ENCODE measurements around the gene TUBAL3.

The TUBAL3 gene

GRCh38 chr10:5346881-5347280 lies 57.7 kb downstream of the TUBAL3 start:
- no peaks in the 10 kb centered on the region for H3K36me3 ChIP-seq (ENCODE audit: control insufficient read depth in 2 of 2, insufficient read depth in 1 of 2, low read length in 2 of 2)
- POLR2A ChIA-PET = no interaction called here
- TF ChIP-seq ZNF280C (tag by site-specific recombination; IDR thresholded peaks at IDR 0.05) (no peak), SP2 (tag by site-specific recombination; IDR thresholded peaks at IDR 0.05) (no peak), ZIC2 (tag by site-specific recombination; IDR thresholded peaks at IDR 0.05) (no peak), ZNF311 (tag by site-specific recombination; IDR thresholded peaks at IDR 0.05; ENCODE audit: borderline replicate concordance) (no peak), ZNF585B (tag by site-specific recombination; IDR thresholded peaks at IDR 0.05) (no peak), ZSCAN5A (tag by site-specific recombination; IDR thresholded peaks at IDR 0.05) (no peak), ZNF16 (tag by site-specific recombination; IDR thresholded peaks at IDR 0.05; ENCODE audit: low read depth) (no peak), ZNF629 (tag by site-specific recombination; IDR thresholded peaks at IDR 0.05) (no peak), ZBTB8A (tag by site-specific recombination; IDR thresholded peaks at IDR 0.05) (no peak), OVOL3 (tag by site-specific recombination; IDR thresholded peaks at IDR 0.05) (no peak), ZBTB7A (tag by site-specific recombination; IDR thresholded peaks at IDR 0.05; ENCODE audit: low read depth) (no peak)
- no peak overlapping the region for H3K27ac ChIP-seq (ENCODE audit: extremely low read depth, low read depth, low read length)
- H3K9me3 ChIP-seq (ENCODE audit: control insufficient read depth, insufficient read depth, low read depth, low read length) = no peaks in the 10 kb centered on the region
- H3K4me1 ChIP-seq (ENCODE audit: control insufficient read depth, insufficient read depth, low read length) = no peaks in the 10 kb centered on the region
- CTCF ChIA-PET = interaction anchor here (0.7 kb wide), 1 partner anchor 12 kb away, joined by 3 read pairs; no protein-coding TSS in a partner anchor
- H3K4me3 ChIP-seq (ENCODE audit: low read depth, low read length) = no peak overlapping the region

GRCh38 chr10:5344746-5345145 lies 59.9 kb downstream of the TUBAL3 start:
- Histone ChIP-seq H3K4me1 (ENCODE audit: control insufficient read depth, insufficient read depth, low read length) (no peaks in the 10 kb centered on the region), H3K36me3 (ENCODE audit: control insufficient read depth in 2 of 2, insufficient read depth in 1 of 2, low read length in 2 of 2) (no peaks in the 10 kb centered on the region), H3K4me3 (ENCODE audit: low read depth, low read length) (no peak overlapping the region), H3K9me3 (ENCODE audit: control insufficient read depth, insufficient read depth, low read depth, low read length) (no peaks in the 10 kb centered on the region), H3K27ac (ENCODE audit: extremely low read depth, low read depth, low read length) (no peak overlapping the region)
- POLR2A ChIA-PET = interaction anchor here (0.6 kb wide), 1 partner anchor 502 kb away, joined by 6 read pairs; no protein-coding TSS in a partner anchor
- CTCF ChIA-PET = interaction anchor here (1.2 kb wide), 1 partner anchor 495 kb away, joined by 6 read pairs; no protein-coding TSS in a partner anchor
- no peak for TF ChIP-seq ZNF600 (tag by site-specific recombination; IDR thresholded peaks at IDR 0.05)
- TF ChIP-seq ZNF174 (tag by site-specific recombination; IDR thresholded peaks at IDR 0.05) = no peak
- TF ChIP-seq ZNF776 (tag by site-specific recombination; IDR thresholded peaks at IDR 0.05; ENCODE audit: borderline replicate concordance) = no peak
- no peak for TF ChIP-seq ZNF18 (tag by site-specific recombination; IDR thresholded peaks at IDR 0.05)
- TF ChIP-seq SCRT2 (tag by site-specific recombination; IDR thresholded peaks at IDR 0.05) = no peak
- TF ChIP-seq ZNF112 (tag by site-specific recombination; IDR thresholded peaks at IDR 0.05) = no peak
- no peak for TF ChIP-seq ZNF654 (tag by site-specific recombination; IDR thresholded peaks at IDR 0.05; ENCODE audit: low read depth)
- TF ChIP-seq ZFHX2 (tag by site-specific recombination; conservative IDR thresholded peaks at IDR 0.05) = no peak
- TF ChIP-seq ZNF621 (tag by site-specific recombination; IDR thresholded peaks at IDR 0.05) = no peak
